ENCODE results near the gene MYO3B.
A peak's percentile ranks its signal among the peaks of the same experiment; 100 is the strongest.
"Not testable (repeated sequence)": the region's sequence is repeated elsewhere in the genome, so short reads cannot be mapped to it uniquely, and the experiment has no call there.

The MYO3B gene

DNA sequence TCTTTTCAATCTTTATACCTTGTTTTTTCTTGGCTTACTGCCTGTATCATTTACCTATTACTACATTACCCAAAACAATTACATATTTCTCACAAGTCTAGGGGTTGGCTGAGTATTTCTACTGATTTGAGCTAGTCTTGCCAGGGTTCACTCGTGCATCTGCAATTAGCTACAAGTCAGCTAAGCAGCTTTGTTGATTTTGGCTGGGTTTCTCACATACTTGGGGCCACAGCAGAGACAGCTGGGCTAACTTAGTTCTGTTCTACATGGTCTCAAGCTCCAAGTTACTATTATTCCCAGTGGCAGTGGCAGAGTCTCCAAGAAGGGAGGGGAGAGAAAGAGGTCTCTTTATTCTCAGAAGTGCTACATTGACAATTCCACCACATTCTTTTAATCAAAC lies 482.5 kb downstream of the MYO3B start:
- DNase-seq = peak; percentile 59

DNA sequence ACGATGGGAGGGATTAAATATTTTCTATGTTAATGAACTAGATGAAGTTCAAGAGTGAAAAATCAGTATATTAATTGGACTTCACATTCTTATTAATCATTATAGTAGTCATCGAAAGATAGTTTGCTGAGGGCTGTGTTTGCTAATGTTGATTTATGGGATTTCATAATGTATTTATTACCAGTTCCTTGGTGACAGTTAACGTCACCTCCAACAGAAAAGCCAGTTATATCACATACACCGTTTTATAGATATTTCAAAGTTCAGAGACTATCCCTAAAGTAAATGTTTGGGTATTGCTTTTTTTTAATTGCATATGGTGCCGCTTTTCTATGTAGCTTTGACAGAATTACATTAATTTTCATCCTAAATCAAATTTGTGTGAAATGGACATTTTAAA lies 487.8 kb downstream of the MYO3B start:
- DNase-seq = no peak

DNA sequence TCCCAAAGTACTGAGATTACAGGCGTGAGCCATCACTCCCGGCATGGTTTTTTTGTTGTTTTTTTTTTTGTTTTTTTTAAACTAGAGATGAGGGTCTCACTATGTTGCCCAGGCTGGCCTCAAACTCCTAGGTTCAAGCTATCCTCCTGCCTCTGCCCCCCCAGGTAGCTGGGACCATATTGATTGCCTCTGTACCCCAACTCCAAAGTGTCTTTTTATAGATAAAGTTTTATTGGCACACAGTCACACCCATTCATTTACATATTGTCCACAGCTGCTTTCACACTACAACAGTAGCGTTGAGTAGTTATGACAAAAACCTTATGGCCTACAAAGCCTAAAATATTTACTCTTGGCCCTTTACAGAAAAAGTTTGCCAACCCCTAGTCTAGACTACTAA lies 492.0 kb downstream of the MYO3B start:
- DNase-seq = no peak

DNA sequence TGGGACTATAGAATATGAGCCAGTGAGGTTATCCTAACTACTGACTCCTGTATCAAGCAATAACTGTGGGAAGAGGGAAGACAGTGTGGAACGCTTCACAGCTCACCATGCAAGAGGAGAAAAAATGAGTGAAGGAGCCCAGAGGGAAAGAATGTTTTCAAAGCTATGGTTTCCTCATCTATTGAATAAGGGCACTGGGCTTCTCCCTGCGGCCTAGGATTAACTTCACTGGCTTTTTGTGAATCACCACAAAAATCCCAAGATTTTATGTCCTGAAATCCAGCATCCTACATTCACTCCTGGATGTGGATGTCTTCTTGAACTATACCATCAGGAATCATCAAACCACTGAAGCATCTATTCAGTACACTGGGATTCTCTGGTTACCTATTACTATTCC lies 492.7 kb downstream of the MYO3B start:
- no peak for DNase-seq

DNA sequence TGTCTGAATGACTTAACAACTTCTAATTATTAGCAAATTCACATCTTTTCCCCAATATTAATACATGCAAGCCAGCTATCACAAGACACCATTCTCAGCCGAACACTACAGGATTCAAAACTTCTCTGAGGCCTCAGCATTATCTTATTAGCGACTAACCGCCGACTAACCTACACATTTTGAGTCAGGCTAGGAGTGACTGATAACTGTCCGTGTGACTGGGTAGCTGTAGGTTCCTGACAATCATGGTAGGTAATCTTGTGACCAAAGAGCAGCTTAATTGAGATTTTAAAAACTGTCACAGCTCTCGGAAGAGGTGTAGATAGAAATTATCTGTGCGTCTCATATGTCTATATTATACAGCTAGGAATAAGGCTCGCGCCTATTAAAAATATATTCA lies 493.1 kb downstream of the MYO3B start:
- no peak for DNase-seq

DNA sequence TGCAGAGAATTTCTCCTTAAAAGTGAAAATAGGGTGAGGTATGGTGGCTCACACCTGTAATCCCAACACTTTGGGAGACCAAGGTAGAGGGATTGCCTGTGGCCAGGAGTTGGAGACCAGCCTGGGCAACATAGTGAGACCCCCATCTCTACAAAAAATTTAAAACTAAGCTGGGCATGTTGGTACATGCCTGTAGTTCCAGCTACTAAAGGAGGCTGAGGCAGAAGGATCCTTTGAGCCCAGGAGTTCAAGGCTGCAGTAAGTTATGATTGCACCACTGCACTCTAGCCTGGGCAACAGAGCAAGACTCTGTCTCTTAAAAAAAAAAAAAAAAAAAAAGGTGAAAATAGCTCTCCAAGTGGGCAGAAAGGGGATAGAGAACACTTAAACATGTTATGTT lies 496.3 kb downstream of the MYO3B start:
- DNase-seq = not testable (repeated sequence)

DNA sequence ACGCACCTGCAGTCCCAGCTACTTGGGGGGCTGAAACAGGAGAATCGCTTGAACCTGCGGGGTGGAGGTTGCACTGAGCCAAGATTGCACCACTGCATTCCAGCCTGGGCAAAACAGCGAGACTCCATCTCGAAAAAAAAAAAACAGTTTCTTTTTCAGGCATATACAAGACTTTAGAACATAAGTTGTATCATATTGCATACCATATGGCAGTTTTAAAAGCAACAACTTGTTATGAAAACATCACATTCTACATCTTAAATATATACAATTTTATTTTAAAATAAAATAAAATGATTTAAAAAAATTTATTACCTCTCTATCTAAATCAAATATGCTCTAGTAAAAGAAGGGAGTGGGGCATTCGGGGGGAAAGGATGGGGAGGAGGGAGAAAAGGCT lies 497.8 kb downstream of the MYO3B start:
- no peak for DNase-seq

DNA sequence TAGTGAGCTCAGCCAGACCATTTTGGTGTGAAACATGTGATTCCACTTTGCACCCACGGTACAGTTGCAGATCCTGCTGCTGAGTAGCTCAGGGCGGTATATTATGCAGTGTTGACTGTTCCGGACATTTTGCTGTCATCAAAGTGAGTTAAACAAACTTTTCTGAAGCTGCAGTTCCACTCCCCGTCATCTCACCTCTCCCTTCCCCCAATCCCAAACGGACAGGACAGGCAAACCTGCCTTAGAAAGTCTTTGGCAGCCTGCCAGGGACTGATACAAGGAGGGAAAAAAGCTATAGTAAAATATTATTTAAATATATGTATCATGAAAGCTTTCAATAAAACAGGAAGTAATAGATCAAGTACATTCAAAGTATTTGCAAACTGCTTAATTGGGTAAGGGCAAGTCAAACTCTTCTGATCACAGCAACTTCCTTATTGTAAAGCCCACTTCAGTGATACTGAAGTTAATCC lies 501.7 kb downstream of the MYO3B start:
- DNase-seq = no peak

DNA sequence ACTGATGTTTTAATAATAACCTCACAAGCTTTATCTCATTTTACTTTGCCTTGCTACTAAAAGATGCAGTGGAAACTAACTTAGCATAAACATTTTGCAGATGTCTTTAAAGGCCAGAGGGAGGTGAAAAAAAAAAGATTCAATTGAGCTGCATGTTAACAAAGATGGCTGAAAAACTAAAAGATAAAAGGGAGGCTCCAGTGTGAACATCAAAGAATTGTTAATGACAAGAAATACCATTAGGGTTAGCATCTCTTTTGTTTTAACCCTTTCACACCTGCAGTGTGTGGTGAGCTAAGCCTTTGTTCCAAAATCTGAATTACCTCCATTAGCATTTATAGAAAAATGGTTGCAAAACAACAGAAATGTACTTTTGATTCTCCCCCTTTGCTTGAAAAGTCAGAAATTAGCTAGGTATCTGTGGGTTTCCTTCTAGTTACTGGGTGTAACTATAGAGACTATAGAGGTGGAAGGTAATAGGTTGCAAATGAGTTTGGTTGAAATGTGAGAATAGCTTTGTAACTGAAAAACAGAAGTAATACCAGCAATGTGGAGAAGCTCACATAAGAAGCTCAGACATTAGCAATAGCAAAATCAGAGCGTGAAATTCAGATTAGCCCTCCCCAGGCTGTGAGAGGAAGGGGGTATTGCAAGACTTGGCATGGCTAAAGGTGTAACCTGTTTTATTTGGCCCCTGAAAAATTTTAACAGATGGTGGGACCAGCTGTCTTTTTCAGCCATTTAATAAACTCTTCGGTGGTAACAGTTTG lies 502.4 kb downstream of the MYO3B start:
- DNase-seq = peak; percentile 98

DNA sequence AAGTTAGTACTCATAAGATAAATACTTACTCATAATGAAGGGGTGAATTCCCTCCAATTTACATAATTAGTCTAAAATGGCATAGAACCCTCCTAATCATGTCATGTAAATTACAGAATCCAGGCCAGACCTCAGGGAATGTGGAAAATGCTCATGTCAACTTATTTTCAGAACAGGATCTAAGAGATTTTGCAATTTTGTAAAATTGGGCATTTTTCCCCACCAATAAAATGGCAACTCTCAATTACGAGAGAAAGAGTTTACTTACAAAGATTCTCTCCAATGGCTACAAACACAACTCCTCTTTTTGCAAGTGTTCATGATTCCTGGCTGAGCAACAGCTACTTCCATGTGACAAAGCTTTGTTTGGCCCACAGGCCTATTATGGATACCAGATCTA lies 503.4 kb downstream of the MYO3B start:
- peak; percentile 80 for DNase-seq

DNA sequence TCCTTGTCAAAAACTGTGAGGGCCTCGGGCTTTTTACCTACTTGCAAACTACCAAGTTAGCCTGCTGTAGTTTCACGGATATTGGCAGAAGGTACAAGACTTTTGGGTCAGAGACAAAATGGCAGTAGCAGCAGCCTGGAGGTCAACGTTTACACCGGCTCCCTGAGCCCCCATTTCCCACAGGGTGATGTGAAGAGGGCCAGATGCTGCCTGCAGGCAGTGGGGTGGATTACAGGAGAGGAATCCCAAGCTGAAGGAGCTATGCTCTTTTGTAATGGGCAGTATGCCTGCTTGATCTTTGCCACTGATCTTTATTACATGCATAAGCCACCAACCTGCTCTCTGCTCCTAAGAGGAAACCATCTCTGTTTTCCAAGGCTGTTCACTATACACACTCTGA lies 507.6 kb downstream of the MYO3B start:
- DNase-seq = no peak

DNA sequence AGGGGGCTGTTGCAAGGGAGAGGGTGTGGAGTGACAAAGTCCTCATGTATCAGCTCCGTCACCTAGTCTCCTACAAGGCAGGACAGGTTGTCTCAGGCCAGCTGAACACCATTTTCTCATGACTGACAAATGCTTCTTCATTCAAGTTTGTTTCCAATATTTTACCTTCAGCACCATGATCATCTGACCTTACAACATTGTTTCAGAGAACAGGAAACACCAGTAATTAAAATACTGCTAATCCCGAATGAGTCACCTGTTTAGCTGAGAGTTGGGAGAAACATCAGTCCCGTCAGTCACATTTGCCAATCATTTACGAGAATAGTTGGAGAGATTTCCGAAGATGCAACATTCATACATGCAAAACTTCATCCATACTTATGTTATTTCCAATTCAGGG lies 511.5 kb downstream of the MYO3B start:
- no peak for DNase-seq

DNA sequence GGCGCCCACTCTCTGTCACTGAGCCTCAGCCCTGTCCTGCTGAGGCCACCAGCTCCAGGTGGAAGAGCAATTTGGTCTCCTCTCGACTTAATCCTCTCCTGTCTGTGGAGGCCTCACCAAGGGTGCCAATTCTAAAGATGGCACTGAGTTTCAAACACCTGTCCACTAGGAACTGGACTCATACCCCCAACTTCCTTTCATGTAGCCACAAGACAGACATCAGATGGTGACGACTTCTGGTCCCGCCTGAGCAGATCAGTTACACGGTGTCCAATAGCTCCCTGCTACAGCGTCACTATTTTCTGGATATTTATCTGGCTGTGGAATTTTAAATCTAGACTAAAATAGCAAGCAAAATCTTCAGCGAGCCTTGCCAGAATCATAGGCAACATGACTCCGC lies 512.7 kb downstream of the MYO3B start:
- DNase-seq = no peak

DNA sequence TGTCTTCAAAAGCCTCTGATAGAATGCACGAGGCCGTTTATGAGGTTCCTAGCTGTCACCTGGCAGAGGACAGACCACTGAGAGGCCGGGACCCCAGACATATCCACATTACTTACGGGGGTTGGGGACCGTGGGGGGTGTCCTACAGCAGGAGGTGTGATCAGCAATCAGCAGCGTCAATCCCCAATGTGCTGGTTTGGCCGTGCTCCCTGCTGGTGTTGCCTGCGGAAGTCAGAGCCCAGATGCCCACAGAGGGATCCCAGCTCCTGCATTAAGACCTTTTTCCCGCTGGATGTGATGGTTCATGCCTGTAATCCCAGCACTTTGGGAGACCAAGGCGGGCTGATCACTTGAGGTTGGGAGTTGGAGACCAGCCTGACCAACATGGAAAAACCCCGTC lies 516.4 kb downstream of the MYO3B start:
- no peak for DNase-seq

DNA sequence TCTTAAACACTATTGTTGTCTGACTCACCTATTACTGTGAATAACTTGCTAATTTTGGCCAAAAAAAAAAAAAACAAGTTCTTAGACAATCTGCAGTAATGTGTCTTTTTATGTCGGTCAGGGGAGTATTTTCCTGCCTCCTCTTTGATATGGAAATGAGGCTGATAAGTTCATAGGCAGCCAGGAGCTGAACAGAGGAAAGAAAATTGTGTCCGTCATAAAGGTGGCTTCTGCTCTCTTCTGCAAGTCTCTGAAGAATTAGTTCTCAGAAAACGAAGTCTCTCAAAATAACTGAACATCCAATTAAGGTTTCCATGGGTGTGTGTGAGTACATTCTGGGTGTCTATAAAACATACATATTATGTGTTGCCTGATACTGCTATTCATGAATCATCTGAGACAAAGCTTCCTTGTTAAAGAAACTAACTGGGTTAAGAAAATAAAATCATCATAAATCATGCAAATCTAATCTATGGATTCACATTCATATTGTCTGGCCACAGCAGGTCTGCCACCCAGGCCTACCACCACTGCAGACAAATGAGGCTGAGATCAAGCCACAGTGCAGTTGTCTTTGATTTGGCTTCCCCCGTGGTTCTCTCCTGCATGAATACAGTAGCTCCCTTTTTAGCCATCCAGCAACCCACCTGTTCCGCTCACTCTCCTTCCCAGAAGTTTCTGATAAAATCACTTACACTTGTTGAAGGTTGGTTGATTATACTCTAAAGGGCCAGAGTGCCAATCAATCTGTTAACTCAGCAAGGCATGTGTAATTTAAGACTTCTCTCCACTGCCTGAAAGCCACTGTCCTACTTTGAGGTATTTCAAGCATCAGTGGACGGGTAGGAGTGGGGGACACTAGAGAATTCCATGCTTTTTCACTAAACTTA lies 517.8 kb downstream of the MYO3B start:
- no peak for DNase-seq

DNA sequence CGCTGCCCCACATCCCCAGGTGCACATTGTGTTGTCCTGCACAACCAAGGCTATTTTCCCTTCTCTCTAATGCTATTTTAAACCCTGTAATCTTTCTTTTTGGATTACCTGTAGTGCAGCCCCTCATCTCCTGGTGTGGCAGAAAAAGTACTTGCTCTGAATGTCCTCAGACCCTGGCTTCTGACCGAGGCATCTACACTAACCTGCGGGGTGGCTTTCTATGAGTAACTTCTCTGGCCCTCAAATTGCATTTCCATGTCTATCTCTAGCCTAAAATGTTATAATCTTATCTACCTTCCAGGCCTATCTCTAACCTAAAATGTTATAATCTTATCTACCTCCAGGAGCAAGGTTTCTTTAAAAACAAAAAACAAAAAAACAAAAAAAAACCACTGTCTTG lies 519.0 kb downstream of the MYO3B start:
- DNase-seq = no peak

DNA sequence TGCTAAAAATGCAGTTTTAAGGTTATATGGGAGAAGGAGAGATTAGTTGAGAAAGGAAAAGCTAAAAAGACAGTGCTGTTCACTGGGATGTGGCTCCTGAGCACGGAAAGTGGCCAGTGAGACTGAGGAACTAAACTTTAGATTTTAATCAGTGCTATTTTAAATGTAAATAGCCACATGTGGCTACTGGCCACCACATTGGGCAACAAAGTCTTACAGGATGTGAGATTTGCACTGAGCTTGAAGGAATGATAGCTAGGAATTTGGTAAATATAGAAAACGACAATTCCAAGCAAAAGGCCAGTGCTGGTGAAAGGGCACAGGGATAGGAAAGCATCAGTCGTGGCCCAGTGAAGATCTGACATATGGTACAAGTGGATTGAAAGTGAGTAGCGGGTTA lies 523.1 kb downstream of the MYO3B start:
- no peak for DNase-seq

DNA sequence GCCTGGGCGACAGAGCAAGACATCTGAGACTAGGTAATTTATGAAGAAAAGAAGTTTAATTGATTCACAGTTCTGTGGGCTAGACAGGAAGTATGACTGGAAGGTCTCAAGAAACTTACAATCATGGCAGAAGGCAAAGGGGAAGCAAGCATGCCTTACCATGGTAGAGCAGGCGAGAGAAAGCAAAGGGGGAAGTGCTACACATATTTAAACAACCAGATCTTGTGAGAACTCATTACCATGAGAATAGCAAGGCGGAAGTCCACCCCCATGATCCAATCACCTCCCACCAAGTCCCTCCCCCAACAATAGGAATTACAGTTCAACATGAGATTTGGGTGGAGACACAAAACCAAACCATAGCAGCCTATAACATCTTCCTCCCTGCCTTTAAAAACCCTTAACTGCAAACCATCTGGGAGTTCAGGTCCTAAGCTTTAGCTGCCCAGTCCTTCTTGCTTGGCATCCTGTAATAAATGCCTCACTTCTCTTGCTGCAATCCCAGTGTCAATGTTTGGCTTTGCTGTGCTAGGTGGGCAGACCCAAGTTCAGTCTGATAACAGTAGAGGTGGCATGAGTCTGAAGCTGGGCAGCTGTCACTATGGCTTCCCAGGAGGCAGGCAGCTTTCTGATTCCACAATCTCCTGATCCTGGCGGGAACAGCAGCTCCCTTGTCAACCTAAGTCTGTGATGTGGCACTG lies 526.0 kb downstream of the MYO3B start:
- no peak for DNase-seq

Measured in NCI-H1694 treated with DMSO at 0.1 percent for 48 hours (cell line).